Umbilical cord (tissue), 2 donors: Measurements from ENCODE around the gene TMEM143. TPM values are rescaled to one million over a fixed set of nuclear protein-coding genes. Genes with fewer than 3 reads are reported as not detected.
"Not testable (repeated sequence)": the region's sequence is repeated elsewhere in the genome, so short reads cannot be mapped to it uniquely, and the experiment has no call there.

Source experiments
- DNase-seq: peaks from one replicate; pipeline ENCODE4 v3.0.0-alpha.2; 2015; ENCODE audit warnings: low spot score
- total RNA-seq: library from RNA; depleted of rRNA; stranded (reverse); fragments of >200 nt; gene quantifications from one replicate; pipeline ENCODE4 v1.2.3, GENCODE V29; 2014; ENCODE audit warnings: low replicate concordance; ENCODE audit not compliant: insufficient read depth

Gene TMEM143
- total RNA-seq, 1 donor from 2014 or later, result 14.4 TPM

DNA sequence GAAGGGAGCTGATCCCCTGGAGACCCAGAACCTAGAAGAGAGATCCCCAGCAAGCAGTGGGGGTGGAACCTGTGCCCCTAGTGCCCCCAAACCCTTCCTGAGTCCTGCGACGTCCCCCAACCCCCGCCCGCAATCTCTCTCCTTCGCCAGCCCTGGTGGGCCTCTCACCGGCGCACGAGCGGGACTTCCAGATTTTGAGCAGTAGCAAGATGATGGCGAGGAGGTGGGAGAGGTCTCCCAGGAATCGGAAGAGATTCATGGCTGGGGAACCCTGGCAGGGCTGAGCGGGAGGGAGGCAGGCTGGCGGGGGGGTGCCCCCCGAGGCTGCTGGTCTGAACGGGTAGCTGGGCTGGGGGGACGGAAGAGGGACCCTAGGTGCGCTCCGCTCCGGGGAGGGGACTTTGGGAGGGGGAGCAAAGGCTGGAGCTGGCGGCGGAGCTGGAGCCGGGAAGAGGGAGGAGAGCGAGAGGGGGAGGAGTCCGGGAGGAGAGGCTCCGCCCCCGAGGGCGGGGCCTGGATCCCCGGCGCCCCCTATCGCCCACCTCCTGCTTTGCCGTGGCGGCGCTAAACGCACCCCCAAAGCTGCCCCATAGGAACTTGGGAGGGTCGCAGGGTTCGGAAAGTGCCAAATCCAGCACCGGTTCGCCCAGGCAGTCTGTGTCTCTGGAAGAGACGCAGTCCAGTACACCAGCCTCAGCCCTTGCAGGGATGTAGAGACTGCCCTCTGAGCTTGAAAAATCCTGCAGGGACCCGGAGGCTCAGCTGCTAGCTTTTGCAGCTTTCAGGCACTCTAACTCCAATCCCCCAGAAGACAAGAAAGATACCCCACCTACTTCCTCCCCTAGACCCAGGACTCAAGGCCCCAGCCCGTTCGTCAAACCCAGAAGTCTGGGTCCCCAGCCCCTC is 27.6 kb upstream of the TMEM143 start, which contains the start of gene KDELR1:
TSS of gene KDELR1 (minus strand) at position 452 of the 906 bp plus-strand sequence. CDS start at position 259, 193 bp downstream.
- peak; percentile 83 for DNase-seq

DNA sequence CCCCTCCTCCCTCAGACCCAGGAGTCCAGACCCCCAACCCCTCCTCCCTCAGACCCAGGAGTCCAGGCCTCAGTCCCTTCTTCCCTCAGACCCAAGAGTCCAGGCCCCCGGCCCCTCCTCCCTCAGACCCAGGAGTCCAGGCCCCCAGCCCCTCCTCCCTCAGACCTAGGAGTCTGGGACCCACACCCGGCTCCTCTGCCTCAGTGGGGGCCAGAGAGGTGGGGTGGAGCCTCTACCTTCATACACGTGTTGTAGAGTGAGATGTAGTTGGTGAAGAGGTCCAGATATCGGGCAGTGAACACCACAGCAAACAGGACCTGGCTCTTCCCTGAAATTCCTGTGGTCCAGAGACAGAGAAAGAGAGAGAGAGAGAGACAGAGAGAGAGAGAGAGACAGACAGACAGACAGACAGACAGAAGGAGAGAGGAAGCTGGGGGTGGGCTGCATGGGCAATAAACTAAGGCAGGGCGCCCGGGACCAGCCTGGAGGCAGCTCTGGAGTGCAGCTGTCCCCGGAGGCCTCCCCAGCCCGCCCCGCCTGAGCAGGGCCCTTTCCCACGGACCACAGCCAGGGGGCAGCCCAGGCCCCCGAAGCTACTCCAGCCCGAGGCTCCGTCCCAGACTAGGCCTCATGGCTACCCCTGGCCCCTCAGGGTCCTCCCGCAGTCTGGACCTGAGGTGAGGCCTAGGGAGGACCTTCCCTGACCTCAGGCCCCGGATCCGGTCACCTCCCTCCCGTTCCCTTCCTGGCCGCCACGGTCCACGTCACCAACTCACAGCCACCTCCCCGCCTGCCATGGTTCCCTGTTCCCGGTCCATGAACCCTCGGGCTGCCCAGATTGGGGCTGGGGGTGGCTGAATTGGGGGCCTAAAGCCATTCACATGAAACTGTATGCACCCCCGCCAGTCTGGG is 26.7 kb upstream of the TMEM143 start:
- DNase-seq, result peak; percentile 61

DNA sequence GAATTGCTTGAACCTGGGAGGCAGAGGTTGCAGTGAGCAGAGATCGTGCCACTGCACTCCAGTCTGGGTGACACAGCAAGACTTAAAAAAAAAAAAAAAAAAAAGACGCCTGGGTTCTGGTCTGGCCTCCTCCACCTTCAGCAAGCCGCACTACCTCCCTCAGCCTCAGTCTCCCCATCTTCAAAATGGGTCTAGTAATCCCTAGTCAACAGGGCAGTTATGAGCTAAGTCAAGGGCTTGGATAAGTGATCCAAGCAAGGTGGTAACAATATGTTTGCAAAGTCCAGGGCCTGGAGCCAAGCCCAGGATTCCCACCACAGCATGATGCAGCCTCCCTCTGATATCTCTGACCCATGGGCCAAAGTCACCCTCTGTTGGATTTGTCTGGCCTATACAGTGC is 23.2 kb upstream of the TMEM143 start:
- no peak for DNase-seq

DNA sequence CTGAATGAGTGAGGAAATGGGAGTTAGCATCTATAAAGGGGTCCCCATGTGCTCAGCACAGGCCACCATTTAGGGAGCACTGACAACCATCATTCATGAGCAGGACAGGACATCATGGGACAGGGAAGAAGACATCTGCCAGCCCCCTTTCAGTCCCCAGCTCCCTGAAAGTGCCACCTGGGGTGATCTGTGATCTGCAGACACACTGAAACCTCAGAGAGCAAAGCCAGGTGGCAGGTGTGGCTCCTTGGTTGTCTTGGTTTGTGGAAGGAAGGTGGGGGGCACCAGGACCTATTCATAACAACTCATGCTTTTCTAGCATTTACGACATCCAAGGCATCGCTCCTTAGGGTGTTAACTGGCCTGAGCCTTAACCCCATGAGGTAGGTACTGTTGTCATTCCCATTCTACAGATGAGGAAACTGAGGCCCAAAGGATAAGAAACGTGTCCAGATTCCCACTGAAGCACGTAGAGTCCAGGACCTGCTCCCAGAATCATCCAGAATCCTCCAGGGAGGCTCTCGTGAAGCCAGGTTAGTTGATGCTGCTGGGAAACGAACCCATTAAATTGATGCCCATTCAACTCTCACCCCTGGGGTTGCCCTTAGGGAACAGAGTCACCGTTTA is 21.8 kb upstream of the TMEM143 start:
- no peak for DNase-seq

DNA sequence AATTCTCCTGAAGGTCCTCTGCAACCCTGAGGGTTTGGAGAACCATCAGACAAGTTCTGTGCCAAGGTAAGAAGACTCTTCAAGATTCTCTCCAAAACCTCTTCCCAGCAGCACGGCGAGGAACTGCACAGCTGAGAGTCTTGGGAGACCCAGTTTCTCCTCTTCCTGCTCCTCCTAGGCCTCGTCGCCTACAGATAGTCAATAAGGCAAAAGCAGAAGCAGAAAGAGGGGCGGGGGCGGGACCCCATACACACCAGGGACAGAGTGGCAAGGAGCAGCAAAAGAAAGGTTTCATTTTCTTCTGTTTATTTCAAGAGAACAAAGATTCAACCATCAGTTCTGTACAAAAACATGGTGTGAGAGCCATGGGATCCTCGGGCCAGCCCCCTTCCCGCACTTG is 18.5 kb upstream of the TMEM143 start:
- DNase-seq, result no peak

DNA sequence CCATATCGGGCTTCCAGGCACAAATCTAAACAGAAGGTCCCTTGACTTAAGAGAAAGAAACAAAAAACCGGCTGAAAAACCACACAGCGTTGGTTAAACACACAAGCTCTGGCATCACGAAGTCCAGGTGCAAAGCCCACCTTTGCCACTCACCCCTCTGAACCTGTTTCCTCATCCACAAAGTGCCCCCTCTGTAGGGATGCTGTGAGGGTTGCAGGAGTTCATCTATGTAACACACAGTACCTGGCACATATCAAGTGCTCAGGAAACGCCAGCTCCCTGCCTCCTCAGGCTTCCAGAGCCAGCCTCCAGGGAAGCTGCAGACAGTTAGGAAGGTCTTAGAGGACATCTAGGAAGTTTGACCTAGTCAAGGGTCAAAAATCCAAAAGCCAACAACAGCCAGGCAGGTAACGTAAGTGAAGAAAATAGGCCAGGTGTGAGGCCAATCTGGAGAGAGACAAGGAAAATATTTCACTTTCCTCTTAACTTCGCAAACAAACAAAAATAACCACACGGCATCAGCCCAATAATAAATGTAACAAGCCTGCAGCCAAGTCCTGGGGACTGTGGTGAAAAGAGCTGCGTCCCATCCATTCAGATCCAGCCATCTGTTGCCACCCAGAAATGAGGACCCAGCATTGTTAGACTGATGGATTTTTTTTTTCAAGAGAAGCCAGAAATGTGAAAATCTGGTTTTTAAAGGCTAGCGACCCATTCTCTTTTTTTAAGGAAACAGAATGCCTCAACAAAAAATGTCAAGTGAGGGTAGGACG is 17.6 kb upstream of the TMEM143 start:
- no peak for DNase-seq

DNA sequence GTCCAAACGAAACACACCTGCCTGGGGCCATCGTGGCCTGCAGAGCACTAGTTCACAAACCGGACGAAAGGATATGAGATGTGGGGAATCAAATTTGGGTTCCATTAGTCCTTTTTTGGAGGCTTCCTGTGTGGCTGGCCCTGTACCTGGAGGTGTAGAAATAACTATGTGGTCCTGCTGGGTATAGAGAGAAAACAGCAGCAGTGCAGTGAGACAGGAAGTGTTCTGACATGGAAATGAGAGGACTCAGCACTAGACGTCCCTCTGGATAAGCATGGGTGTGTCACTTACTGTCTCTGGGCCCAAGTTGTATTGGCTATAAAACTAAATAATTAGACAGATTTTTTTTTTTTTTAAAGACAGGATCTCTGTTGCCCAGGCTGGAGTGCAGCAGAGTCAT is 15.3 kb upstream of the TMEM143 start:
- no peak for DNase-seq

DNA sequence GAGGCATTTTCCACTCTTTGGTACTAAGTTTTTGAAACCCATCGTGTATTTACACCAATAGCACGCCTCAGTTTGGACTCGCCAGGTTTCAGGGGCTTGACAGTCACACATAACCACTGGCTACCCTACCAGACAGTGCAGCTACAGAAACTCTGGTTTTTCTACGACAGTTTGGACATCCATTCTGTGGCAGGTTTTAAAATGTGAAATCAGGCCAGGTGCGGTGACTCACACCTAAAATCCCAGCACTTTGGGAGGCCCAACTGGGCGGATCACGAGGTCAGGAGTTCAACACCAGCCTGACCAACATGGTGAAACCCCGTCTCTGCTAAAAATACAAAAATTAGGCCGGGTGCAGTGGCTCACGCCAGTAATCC is 14.4 kb upstream of the TMEM143 start:
- DNase-seq, result no peak

DNA sequence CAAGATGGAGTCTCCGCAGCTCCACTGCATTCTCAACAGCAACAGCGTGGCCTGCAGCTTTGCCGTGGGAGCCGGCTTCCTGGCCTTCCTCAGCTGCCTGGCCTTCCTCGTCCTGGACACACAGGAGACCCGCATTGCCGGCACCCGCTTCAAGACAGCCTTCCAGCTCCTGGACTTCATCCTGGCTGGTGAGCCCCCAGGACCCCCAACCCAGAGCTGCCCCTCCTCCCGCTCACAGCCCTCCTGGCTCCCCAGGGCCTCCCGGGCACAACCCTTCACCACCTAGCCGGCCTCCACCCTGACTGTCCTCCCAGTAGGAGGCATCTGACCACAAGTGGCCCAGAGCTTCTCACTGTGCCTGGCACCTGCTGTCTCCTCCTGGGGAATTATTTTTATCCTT is 9.8 kb upstream of the TMEM143 start:
- no peak for DNase-seq

DNA sequence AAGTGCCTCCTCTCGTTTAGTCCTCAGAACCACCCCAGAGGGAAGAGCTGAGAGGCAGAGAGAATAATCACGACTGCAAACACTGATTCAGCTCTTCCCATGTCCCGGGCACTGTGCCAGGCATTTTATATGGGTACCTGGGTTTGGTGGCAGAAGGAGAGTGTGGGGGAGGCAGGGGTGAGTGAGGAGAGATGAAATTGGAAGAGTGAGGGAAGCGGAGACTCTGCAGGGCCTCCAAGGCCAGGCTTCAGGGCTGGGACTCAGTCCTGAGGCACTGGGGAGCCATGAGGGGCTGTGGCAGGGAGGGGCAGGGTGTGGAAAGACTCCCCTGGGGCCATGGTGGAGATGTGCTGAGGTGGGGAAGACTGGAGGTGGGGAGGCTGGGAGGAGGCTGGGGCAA is 9.2 kb upstream of the TMEM143 start:
- DNase-seq, result no peak

DNA sequence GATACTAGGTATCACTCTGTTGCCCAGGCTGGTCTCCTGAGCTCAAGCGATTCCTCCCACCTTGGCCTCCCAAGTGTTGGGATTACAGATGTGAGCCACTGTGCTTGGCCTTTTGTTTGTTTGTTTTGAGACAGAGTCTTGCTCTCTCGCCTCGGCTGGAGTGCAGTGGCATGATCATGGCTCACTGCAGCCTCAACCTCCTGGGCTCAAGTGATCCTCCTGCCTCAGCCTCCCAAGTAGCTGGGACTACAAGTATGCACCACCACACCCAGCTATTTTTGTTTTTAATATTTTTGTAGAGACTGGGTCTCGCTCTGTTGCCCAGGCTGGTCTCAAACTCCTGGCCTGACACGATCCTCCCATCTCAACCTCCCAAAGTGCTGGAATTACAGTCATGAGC is 8.0 kb upstream of the TMEM143 start:
- DNase-seq, result not testable (repeated sequence)

DNA sequence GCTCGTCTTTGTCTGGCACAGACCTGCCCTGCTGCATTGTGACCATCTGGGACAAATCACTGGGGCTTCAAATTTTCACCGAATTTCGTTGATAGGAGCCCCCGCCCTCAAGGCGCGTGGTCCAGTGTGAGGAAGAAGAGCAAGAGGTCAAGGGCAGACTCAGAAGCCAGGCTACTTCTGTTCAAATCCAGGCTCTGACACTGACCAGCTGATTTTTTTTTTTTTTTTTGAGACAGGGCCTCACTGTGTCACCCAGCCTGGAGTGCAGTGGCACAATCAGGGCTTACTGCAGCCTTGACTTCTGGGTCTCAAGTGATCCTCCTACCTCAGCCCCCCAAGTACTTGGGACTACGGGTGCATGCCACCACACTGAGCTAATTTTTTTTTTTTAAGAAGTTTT is 7.6 kb upstream of the TMEM143 start:
- DNase-seq, result no peak

DNA sequence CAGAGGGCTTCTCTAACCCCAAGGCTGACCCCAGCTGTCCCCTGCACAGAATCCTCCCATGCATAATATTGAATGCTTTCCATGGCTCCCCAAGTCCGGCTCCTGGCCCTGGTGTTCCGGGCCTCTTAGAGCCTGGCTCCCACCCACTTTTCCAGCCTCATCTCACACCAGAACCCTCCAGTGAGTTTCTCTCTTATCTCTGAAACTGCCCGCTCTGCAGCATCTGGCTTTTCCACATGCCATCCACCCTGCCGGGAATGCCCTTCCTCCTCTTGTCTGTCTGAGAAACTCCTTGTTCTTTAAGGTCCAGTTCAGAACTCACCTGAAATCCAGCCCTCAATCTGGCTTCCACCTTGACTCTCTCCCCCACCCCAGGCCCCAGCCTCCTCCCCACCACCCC is 7.2 kb upstream of the TMEM143 start:
- peak; percentile 58 for DNase-seq

DNA sequence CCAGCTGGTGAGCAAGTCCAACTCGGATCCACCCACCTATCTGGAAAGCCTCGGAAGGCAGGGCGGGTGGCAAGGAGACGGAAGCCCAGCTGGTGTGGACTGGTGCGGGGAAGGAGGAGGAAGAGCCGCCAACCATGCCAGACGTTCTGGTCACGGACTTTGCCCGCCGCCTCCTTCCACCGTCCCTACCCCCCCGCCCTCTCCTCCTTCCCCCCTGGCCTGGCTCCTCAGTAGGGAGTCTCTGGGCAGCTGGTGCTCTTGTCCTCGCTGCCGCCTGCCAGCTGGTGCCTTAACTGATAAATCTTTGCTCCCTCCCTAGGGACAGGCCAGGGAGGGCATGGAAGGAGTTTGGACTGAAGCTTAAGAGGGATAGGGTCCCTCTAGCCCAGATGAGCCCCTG is 5.2 kb upstream of the TMEM143 start:
- no peak for DNase-seq

DNA sequence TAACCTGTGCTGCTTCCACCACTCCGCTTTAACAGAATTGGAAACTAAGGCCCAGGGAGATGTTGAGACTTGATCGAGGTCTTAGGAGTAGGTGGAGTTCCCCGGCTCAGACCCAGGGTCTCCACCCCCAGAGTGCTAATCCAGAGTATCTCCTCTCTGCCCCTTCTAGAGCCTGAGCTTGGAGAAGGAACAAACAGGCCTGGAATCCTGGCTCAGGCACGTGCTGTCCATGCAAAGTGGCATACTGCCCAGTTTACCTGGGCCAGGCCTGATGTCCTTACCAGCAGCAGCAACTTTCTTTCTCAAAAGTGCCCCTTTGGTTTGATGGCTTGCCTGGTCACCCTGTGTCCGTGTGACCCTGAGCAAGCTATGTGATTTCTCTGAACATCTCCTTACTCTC is 4.1 kb upstream of the TMEM143 start:
- no peak for DNase-seq

DNA sequence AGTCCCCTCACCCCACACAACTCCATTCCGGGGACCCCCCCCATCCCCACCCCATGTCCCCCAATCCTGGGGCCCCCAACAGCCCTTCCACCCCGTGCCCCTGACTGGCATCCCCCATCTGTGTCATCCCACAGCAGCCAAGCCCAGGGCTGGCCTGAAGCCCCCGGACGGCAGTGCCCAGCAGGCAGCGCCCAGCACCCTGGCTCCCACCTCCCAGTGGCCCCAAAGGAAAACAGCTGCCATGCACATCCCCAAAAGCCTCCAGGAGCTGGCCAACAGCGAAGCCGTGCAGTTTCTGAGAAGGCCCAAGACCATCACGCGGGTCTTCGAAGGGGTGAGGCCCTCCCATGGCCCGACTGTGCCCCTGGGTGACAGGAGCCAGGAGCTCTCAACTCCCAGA is 1.9 kb upstream of the TMEM143 start:
- DNase-seq, result no peak

DNA sequence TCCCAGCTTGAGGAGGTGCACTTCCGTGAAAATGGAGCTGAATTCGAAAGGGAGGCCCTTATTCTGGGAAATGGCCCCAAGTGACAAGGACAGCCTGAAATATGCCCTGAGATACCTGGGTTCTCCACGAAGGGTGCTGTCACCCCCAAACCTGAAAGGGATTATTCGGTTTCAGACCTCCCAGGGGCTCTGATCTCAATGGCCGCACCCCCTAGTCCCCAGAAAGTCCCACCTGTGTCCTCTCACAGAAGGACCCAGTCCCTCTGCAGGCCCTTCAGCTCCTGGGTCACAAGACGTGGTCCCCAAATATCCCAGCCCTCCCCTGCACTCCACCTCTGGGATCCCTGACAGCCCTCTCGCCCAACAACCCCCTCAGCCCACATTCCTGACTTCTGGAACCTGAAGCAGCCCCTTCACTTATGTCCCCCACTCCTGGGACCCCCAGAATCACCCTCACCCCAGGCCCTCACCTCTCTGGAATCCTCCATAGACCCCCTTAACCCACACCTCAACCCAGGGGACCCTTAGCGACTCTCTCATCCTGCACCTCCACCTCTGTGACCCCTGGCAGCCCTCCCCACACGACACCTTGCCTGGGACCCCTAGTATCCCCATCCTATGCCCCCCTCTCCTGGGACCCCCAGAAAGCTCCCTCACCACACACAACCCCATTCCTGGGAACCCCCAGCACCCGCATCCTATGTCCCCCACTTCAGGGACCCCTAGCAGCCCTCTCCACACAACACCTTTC is 1.0 kb upstream of the TMEM143 start:
- DNase-seq, result no peak

DNA sequence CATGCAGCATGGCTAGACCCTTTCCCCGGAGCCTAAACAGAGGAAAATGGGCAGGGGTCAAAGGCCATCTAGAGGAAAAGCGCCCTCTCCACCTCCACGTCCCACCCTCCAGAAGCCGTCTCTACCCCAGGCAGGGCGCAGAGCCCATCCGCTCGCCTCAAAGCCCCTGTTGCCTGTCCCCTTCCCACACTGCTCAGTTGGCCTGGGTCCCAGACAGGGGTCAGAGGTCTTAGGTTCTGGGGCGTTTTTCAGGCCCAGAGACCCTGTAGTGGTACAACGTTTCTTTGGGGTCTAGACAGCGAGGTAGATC is 285 bp downstream of the TMEM143 start:
- no peak for DNase-seq

DNA sequence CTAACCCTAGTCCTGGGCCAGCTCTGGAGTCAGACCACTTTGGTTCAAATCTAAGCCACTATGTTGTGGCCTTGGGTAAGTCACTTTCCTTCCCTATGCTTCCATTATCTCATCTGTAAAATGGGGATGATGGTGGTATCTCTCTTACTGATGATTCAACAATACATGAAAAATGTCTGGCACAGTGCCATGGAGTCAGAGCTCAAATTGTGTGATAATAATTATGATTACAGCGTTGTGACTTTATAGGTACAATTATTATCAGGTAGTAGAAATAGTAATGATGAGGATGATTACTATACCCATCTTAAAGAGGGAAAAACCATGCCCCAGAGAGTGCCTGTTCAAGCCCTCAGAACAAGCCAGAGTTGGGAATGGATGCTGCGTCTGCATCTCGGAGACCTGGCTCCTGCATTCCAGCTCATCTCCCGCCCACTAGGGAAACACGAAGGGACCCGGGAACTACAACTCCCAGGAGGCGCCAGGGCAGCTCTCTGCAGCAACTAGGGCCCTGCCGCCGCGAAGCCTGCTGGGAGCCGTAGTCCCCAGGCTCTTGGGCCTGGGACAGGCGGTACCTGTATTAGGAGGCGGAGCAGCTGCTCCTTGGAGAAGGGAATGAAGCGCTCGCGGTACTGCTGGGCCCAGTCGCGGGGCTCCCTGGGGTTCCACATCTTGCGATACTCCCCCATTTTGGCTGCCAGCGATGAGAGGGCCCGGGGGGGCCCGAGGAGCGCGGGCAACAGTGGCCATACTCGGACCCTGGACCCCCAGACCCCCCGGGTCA is 832 bp downstream of the TMEM143 start:
- peak; percentile 98 for DNase-seq

DNA sequence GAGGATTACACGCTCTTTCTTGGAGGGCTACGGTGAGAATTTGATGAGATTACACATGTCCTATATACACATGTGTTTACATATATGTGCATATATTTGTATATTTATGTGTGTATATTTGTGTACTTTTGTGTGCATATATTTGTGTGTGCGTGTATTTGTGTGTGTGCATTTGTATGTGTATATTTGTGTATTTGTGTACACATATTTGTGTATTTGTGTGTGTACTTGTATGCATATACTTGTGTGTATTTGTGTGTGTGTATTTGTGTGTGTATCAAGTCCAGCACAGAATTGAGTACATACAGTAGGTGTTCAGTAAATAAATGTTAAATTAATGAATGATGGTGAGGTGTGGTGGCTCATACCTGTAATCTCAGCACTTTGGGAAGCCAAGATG is 1.8 kb downstream of the TMEM143 start:
- no peak for DNase-seq
